H1 (cell line): ENCODE data around the gene CYYR1. TPM values are rescaled to one million over a fixed set of nuclear protein-coding genes. Genes with fewer than 3 reads are reported as not detected.

ENCODE experiments used
- CTCF ChIA-PET: fragments of 300-600 bp; sonication (Branson Sonifier 250); formaldehyde crosslinking; loops from one replicate; lab custom pipeline; 2021; ENCODE audit not compliant: partially characterized antibody; lab: Charles Lee
- POLR2A ChIA-PET: fragments of 300-600 bp; sonication (Branson Sonifier 250); formaldehyde crosslinking; loops from one replicate; lab custom pipeline; 2021; ENCODE audit warnings: inconsistent platforms; ENCODE audit not compliant: partially characterized antibody; lab: Charles Lee
- DNase-seq, 2 experiments: peaks; one replicate each; pipeline versions ENCODE4 v3.0.0 to v3.0.0-alpha.2; 2010 to 2022; ENCODE audit warnings: low spot score in 2 of 2, low read depth in 1 of 2, mixed read lengths in 1 of 2
- FAIRE-seq: peaks from 2 replicates; lab custom pipeline; 2011; peaks lifted over from hg19 to GRCh38; lab: Jason Lieb, UNC
- H2AFZ ChIP-seq: 2 replicates; pipeline ENCODE4 v1.8.1; 2012; ENCODE audit warnings: low read length, inconsistent platforms
- H2AK5ac ChIP-seq: 2 replicates; pipeline ENCODE4 v1.6.1; 2013; ENCODE audit warnings: low read depth, low read length
- H2BK120ac ChIP-seq: replicated peaks from 2 replicates; pipeline ENCODE3; 2013; ENCODE audit warnings: low read depth, low read length, inconsistent platforms
- H2BK12ac ChIP-seq: 2 replicates; pipeline ENCODE4 v1.6.1; 2013; ENCODE audit warnings: low read depth, low read length
- H2BK15ac ChIP-seq: 2 replicates; pipeline ENCODE4 v1.6.1; 2013; ENCODE audit warnings: low read length
- H2BK20ac ChIP-seq: 2 replicates; pipeline ENCODE4 v1.6.1; 2013; ENCODE audit warnings: low read length
- H2BK5ac ChIP-seq: 2 replicates; pipeline ENCODE4 v1.6.1; 2013; ENCODE audit warnings: low read depth, low read length
- H3K14ac ChIP-seq: 2 replicates; pipeline ENCODE4 v1.6.1; 2013; ENCODE audit warnings: inconsistent platforms; ENCODE audit not compliant: insufficient read length
- H3K18ac ChIP-seq: 2 replicates; pipeline ENCODE4 v1.6.1; 2013; ENCODE audit warnings: low read length; ENCODE audit errors: extremely low read depth
- H3K23ac ChIP-seq: 2 replicates; pipeline ENCODE4 v1.6.1; 2013; ENCODE audit warnings: inconsistent platforms; ENCODE audit not compliant: insufficient read length
- H3K23me2 ChIP-seq: 2 replicates; pipeline ENCODE4 v1.6.1; 2013; ENCODE audit warnings: low read depth, low read length
- H3K27ac ChIP-seq: 2 replicates; pipeline ENCODE4 v1.6.1; 2011; ENCODE audit warnings: low read depth, low read length, inconsistent platforms
- H3K27me3 ChIP-seq, 4 experiments: replicated peaks in 1 of 4; 1 replicate in 1 of 4; 2 replicates in 3 of 4; pipeline versions ENCODE4 v1.6.1 to v1.8.1; 2011 to 2013; ENCODE audit warnings: low read length in 3 of 4, mild to moderate bottlenecking in 3 of 4, inconsistent platforms in 2 of 4, mixed read lengths in 2 of 4, moderate library complexity in 1 of 4; ENCODE audit not compliant: control insufficient read depth in 3 of 4, insufficient read depth in 3 of 4; ENCODE audit errors: extremely low read depth in 1 of 4
- H3K36me3 ChIP-seq, 4 experiments: 2 replicates each; pipeline versions ENCODE4 v1.6.1 to v1.8.1; 2011 to 2013; ENCODE audit warnings: mild to moderate bottlenecking in 4 of 4, low read length in 3 of 4, moderate library complexity in 2 of 4, control low read depth in 1 of 4, inconsistent platforms in 1 of 4; ENCODE audit not compliant: insufficient read depth in 4 of 4, control insufficient read depth in 2 of 4
- H3K4ac ChIP-seq: replicated peaks from 2 replicates; pipeline ENCODE3; 2013; ENCODE audit warnings: low read length, low read depth, mixed read lengths, inconsistent platforms; ENCODE audit not compliant: insufficient read length
- H3K4me1 ChIP-seq, 4 experiments: replicated peaks in 1 of 4; 1 replicate in 1 of 4; 2 replicates in 3 of 4; pipeline versions ENCODE4 v1.6.1 to v1.8.1; 2011 to 2013; ENCODE audit warnings: low read length in 3 of 4, inconsistent platforms in 2 of 4, mixed read lengths in 1 of 4; ENCODE audit not compliant: insufficient read depth in 4 of 4, control insufficient read depth in 3 of 4
- H3K4me2 ChIP-seq, 2 experiments: 2 replicates each; pipeline versions ENCODE4 v1.6.1 to v1.8.1; 2011 to 2013; ENCODE audit warnings: low read depth in 2 of 2, low read length in 2 of 2, control low read depth in 1 of 2, inconsistent platforms in 1 of 2, mild to moderate bottlenecking in 1 of 2; ENCODE audit not compliant: insufficient read depth in 1 of 2
- H3K4me3 ChIP-seq, 4 experiments: fragments of 200-600, 300-600 bp in 1 of 4; sonication (generic), shearing (Covaris generic), sonication (Bioruptor Twin) in 1 of 4; 2 replicates each; pipeline versions ENCODE4 v1.5.1 to v1.8.1; 2011 to 2016; ENCODE audit warnings: low read length in 4 of 4, low read depth in 3 of 4, control low read depth in 2 of 4, inconsistent platforms in 2 of 4, mild to moderate bottlenecking in 2 of 4, mixed read lengths in 1 of 4, moderate library complexity in 1 of 4; ENCODE audit not compliant: insufficient read depth in 2 of 4; ENCODE audit errors: extremely low read depth in 1 of 4
- H3K56ac ChIP-seq: replicated peaks from 2 replicates; pipeline ENCODE3; 2013; ENCODE audit warnings: low read depth, mild to moderate bottlenecking, mixed read lengths, low read length, inconsistent platforms; ENCODE audit not compliant: insufficient read length
- H3K79me1 ChIP-seq: 2 replicates; pipeline ENCODE4 v1.6.1; 2013; ENCODE audit warnings: low read depth, low read length, control low read depth
- H3K79me2 ChIP-seq, 2 experiments: 2 replicates each; pipeline versions ENCODE4 v1.6.1 to v1.8.1; 2012 to 2013; ENCODE audit warnings: low read length in 2 of 2, mild to moderate bottlenecking in 2 of 2, inconsistent platforms in 1 of 2; ENCODE audit not compliant: insufficient read depth in 2 of 2, control insufficient read depth in 1 of 2
- H3K9ac ChIP-seq, 4 experiments: replicated peaks in 1 of 4; 1 replicate in 1 of 4; 2 replicates in 3 of 4; pipeline versions ENCODE4 v1.6.1 to v1.8.1; 2011 to 2013; ENCODE audit warnings: low read depth in 3 of 4, low read length in 3 of 4, control low read depth in 2 of 4, mild to moderate bottlenecking in 2 of 4, moderate library complexity in 2 of 4, inconsistent platforms in 1 of 4; ENCODE audit errors: extremely low read depth in 1 of 4
- H3K9me3 ChIP-seq, 2 experiments: 2 replicates each; pipeline versions ENCODE4 v1.6.1 to v1.8.1; 2012 to 2013; ENCODE audit warnings: mild to moderate bottlenecking in 2 of 2, moderate library complexity in 2 of 2, control low read depth in 1 of 2, inconsistent platforms in 1 of 2, low read depth in 1 of 2, low read length in 1 of 2, mixed read lengths in 1 of 2; ENCODE audit not compliant: insufficient read depth in 2 of 2
- H4K20me1 ChIP-seq, 2 experiments: replicated peaks in 1 of 2; 2 replicates each; pipeline versions ENCODE3 to v1.8.1; 2011 to 2013; ENCODE audit warnings: inconsistent platforms in 2 of 2, low read length in 2 of 2, mild to moderate bottlenecking in 1 of 2; ENCODE audit not compliant: insufficient read depth in 2 of 2, control insufficient read depth in 1 of 2
- H4K5ac ChIP-seq: 2 replicates; pipeline ENCODE4 v1.6.1; 2013; ENCODE audit warnings: low read length, low read depth, mixed read lengths, inconsistent platforms; ENCODE audit not compliant: insufficient read length
- H4K8ac ChIP-seq: 2 replicates; pipeline ENCODE4 v1.8.0; 2013; ENCODE audit warnings: mild to moderate bottlenecking, moderate library complexity, low read length, inconsistent platforms; ENCODE audit not compliant: insufficient read depth; ENCODE audit errors: extremely low read depth
- H4K91ac ChIP-seq: replicated peaks from 2 replicates; pipeline ENCODE3; 2013; ENCODE audit warnings: low read length, mixed read lengths, inconsistent platforms; ENCODE audit not compliant: insufficient read length
- GABPA ChIP-seq: IDR thresholded peaks from 2 replicates; pipeline ENCODE4 v1.6.1; 2011; ENCODE audit warnings: mild to moderate bottlenecking, low read length, moderate library complexity, borderline replicate concordance; ENCODE audit not compliant: insufficient read depth
- POU5F1 ChIP-seq: IDR thresholded peaks from 2 replicates; pipeline ENCODE4 v1.6.1; 2011; ENCODE audit warnings: low read depth, mild to moderate bottlenecking, low read length, moderate library complexity
- SIRT6 ChIP-seq: IDR thresholded peaks from one replicate; pipeline ENCODE4 v1.7.1; 2012; ENCODE audit warnings: low read length, inconsistent platforms
- TBP ChIP-seq: IDR thresholded peaks from 2 replicates; pipeline ENCODE4 v1.6.1; 2011; ENCODE audit warnings: low read depth, low read length, improper control_type of control experiment
- WGBS, 2 experiments: shearing (Covaris generic) in 1 of 2; methylation state at CpG; one replicate each; pipeline versions ENCODE4 v1.1.6 to v1.1.7; 2013 to 2015; ENCODE audit warnings: low lambda C conversion rate in 2 of 2, mixed read lengths in 2 of 2, inconsistent platforms in 1 of 2, low coverage in 1 of 2, missing lambda C conversion rate in 1 of 2; ENCODE audit not compliant: insufficient replicate concordance in 2 of 2, insufficient coverage in 1 of 2, insufficient read length in 1 of 2; ENCODE audit errors: extremely low coverage in 1 of 2, missing lambda C conversion rate in 1 of 2; 5-methylcytosine and 5-hydroxymethylcytosine counted together
- polyA plus RNA-seq, 7 experiments: library from polyadenylated mRNA; depleted of rRNA in 3 of 7; stranded (reverse) in 5 of 7; unstranded in 2 of 7; fragments of >200 nt in 5 of 7; fragments of 200-250 nt in 2 of 7; gene quantifications; 1 replicate in 5 of 7; 2 replicates in 1 of 7; 4 replicates in 1 of 7; pipeline versions ENCODE4 v1.2.1 to v1.2.3, GENCODE V29; 2011 to 2013; ENCODE audit warnings: missing spikeins in 2 of 7, mixed read lengths in 2 of 7
- total RNA-seq: library from RNA; stranded (reverse); fragmentation: NEBNext Ultra II Directional; extraction: Animal tissue kit (Norgen Biotek cat#: 25700); gene quantifications from 2 replicates; pipeline ENCODE4 v1.2.1, GENCODE V29; 2021
- TF ChIP-seq, protein P1 (sequence below): IDR thresholded peaks from 2 replicates; pipeline ENCODE4 v1.6.1; 2012; ENCODE audit warnings: low read length, inconsistent platforms
- TF ChIP-seq, protein P2 (sequence below), 3 experiments: IDR thresholded peaks; 1 replicate in 2 of 3; 2 replicates in 1 of 3; pipeline versions ENCODE4 v1.5.1 to v1.6.1; 2011; ENCODE audit warnings: low read length in 3 of 3, mild to moderate bottlenecking in 3 of 3, inconsistent platforms in 2 of 3, low read depth in 1 of 3, moderate library complexity in 1 of 3; ENCODE audit not compliant: insufficient read depth in 1 of 3; ENCODE audit errors: control extremely low read depth in 1 of 3

CYYR1 gene
- total and polyA plus RNA-seq, 2 of the 8 experiments (the other 6 are each of a cell fraction or from before 2014, with no cell fraction given) = 12.2 to 37.9 TPM

DNA sequence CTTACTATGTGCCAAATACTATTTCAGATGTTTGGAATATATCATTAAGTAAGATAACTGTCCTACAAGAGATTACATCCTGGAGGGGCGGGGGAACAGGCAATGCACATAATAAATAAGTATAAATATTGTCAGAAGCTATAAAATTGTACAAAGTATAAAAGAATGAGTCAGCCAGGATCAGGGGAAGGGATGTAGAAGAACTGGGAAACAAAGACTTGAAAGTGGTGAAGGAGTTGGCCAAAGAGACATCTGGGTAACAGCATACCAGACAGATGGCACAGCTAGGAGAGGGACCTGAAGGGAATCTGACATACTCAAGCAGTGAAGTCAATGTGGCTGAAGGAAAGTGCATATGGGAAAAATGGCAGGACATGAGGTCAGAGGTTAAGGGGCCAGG lies 53.9 kb downstream of the CYYR1 start:
- no peaks in the 10 kb centered on the region for H3K27me3 ChIP-seq
- no peak overlapping the region for H2BK20ac ChIP-seq
- H3K4me2 ChIP-seq = no peak overlapping the region
- H2BK12ac ChIP-seq = no peak overlapping the region
- H3K4me3 ChIP-seq = no peak overlapping the region
- no peak overlapping the region for H3K23ac ChIP-seq
- no peak overlapping the region for H3K9ac ChIP-seq
- no peak overlapping the region for H3K56ac ChIP-seq
- H4K5ac ChIP-seq = no peak overlapping the region
- H2AFZ ChIP-seq = no peak overlapping the region
- 100% methylated on average over 1 of the region's 1 CpG; no CpG with 5 or more reads in 1 of the 2 experiments for WGBS, 2 experiments
- no peak overlapping the region for H2BK15ac ChIP-seq
- DNase-seq = no peak
- no peak overlapping the region for H3K27ac ChIP-seq
- H2BK120ac ChIP-seq = no peak overlapping the region
- TF ChIP-seq, protein P1, sequence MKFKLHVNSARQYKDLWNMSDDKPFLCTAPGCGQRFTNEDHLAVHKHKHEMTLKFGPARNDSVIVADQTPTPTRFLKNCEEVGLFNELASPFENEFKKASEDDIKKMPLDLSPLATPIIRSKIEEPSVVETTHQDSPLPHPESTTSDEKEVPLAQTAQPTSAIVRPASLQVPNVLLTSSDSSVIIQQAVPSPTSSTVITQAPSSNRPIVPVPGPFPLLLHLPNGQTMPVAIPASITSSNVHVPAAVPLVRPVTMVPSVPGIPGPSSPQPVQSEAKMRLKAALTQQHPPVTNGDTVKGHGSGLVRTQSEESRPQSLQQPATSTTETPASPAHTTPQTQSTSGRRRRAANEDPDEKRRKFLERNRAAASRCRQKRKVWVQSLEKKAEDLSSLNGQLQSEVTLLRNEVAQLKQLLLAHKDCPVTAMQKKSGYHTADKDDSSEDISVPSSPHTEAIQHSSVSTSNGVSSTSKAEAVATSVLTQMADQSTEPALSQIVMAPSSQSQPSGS = no peak
- TF ChIP-seq, protein P2, sequence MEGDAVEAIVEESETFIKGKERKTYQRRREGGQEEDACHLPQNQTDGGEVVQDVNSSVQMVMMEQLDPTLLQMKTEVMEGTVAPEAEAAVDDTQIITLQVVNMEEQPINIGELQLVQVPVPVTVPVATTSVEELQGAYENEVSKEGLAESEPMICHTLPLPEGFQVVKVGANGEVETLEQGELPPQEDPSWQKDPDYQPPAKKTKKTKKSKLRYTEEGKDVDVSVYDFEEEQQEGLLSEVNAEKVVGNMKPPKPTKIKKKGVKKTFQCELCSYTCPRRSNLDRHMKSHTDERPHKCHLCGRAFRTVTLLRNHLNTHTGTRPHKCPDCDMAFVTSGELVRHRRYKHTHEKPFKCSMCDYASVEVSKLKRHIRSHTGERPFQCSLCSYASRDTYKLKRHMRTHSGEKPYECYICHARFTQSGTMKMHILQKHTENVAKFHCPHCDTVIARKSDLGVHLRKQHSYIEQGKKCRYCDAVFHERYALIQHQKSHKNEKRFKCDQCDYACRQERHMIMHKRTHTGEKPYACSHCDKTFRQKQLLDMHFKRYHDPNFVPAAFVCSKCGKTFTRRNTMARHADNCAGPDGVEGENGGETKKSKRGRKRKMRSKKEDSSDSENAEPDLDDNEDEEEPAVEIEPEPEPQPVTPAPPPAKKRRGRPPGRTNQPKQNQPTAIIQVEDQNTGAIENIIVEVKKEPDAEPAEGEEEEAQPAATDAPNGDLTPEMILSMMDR (IDR thresholded peaks at IDR 0.05; ENCODE audit: control extremely low read depth in 1 of 3, insufficient read depth in 1 of 3, low read depth in 1 of 3, low read length in 3 of 3) = no peak
- no peak for TF ChIP-seq GABPA
- TF ChIP-seq TBP = no peak
- no peak for TF ChIP-seq POU5F1
- TF ChIP-seq SIRT6 = no peak
- no peaks in the 10 kb centered on the region for H3K9me3 ChIP-seq
- H3K14ac ChIP-seq = no peak overlapping the region
- no peaks in the 10 kb centered on the region for H3K79me2 ChIP-seq
- H3K18ac ChIP-seq = no peak overlapping the region
- H4K20me1 ChIP-seq = no peaks in the 10 kb centered on the region
- no peak overlapping the region for H4K8ac ChIP-seq
- H3K79me1 ChIP-seq = no peaks in the 10 kb centered on the region
- H3K36me3 ChIP-seq = no peaks in the 10 kb centered on the region; a peak in 1 of 8 replicates
- H3K4ac ChIP-seq = no peak overlapping the region
- no peak for FAIRE-seq
- ChIA-PET CTCF (interaction anchor here (0.7 kb wide), 1 partner anchor 12 kb away, joined by 3 read pairs; no protein-coding TSS in a partner anchor), POLR2A (interaction anchor here (1.1 kb wide), 1 partner anchor 32 kb away, joined by 4 read pairs; no protein-coding TSS in a partner anchor)
- no peaks in the 10 kb centered on the region for H3K23me2 ChIP-seq
- no peak overlapping the region for H2AK5ac ChIP-seq
- H4K91ac ChIP-seq = no peak overlapping the region
- H2BK5ac ChIP-seq = no peak overlapping the region
- peaks cover 0 to 2% (median under 1%) of the 10 kb centered on the region in 4 experiments; a peak in 1 of 7 replicates for H3K4me1 ChIP-seq
